ENCODE measurements around the gene RNF217. TPM values are rescaled to one million over a fixed set of nuclear protein-coding genes. Genes with fewer than 3 reads are reported as not detected.

Gene RNF217
- total RNA-seq, 2 donors from 2014 or later, result 24.0 to 28.1 TPM

DNA sequence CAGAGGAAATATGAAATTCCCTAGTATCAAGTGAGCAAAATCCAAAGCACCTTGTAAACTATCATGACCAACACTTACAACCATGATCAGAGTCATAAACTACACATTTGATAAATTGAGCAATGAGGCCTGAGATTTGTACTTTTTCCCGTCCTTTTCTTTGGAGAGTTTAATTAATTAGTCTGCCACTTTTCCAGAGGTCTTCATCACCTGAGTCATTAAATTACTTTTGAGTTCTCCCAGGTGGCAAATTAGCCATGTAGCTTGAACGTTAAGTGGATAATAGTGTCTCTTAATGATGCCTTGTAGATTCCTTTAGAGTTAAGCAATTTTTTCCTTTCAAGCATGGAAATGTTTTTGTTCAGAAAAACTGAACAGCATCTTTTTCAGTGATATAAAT is 75.6 kb downstream of the RNF217 start:
- Histone ChIP-seq H3K9ac (ENCODE audit: extremely low read depth, low read length, poor library complexity, severe bottlenecking) (no peak overlapping the region), H3K27ac (ENCODE audit: low read depth, low read length) (no peak overlapping the region), H3K4me3 (ENCODE audit: low read length) (no peak overlapping the region), H3K9me3 (ENCODE audit: control insufficient read depth, low read length) (no peaks in the 10 kb centered on the region), H3K27me3 (ENCODE audit: control insufficient read depth, insufficient read depth, low read length, poor library complexity, severe bottlenecking) (no peaks in the 10 kb centered on the region), H3K36me3 (ENCODE audit: control insufficient read depth, insufficient read depth, low read length) (no peaks in the 10 kb centered on the region), H3K4me1 (ENCODE audit: control insufficient read depth, insufficient read depth, low read length) (no peaks in the 10 kb centered on the region)
- TF ChIP-seq, protein P1, sequence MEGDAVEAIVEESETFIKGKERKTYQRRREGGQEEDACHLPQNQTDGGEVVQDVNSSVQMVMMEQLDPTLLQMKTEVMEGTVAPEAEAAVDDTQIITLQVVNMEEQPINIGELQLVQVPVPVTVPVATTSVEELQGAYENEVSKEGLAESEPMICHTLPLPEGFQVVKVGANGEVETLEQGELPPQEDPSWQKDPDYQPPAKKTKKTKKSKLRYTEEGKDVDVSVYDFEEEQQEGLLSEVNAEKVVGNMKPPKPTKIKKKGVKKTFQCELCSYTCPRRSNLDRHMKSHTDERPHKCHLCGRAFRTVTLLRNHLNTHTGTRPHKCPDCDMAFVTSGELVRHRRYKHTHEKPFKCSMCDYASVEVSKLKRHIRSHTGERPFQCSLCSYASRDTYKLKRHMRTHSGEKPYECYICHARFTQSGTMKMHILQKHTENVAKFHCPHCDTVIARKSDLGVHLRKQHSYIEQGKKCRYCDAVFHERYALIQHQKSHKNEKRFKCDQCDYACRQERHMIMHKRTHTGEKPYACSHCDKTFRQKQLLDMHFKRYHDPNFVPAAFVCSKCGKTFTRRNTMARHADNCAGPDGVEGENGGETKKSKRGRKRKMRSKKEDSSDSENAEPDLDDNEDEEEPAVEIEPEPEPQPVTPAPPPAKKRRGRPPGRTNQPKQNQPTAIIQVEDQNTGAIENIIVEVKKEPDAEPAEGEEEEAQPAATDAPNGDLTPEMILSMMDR (conservative IDR thresholded peaks at IDR 0.05), result no peak
- no peaks in the 10 kb centered on the region for H3K4me1 Mint-ChIP-seq
- no peak overlapping the region for H3K27ac Mint-ChIP-seq
- whole genome bisulfite sequencing, 2 experiments (ENCODE audit: insufficient coverage in 1 of 2, insufficient read length in 1 of 2), result 88 to 92% methylated on average over 2 of the region's 2 CpGs
- no peaks in the 10 kb centered on the region for H3K27me3 Mint-ChIP-seq (ENCODE audit: insufficient read depth)
- peaks cover 5% of the 10 kb centered on the region for H3K9me3 Mint-ChIP-seq
- peaks cover 3% of the 10 kb centered on the region for H3K36me3 Mint-ChIP-seq (ENCODE audit: low read depth)
- H3K4me3 Mint-ChIP-seq, result no peak overlapping the region
- DNase-seq, result no peak

DNA sequence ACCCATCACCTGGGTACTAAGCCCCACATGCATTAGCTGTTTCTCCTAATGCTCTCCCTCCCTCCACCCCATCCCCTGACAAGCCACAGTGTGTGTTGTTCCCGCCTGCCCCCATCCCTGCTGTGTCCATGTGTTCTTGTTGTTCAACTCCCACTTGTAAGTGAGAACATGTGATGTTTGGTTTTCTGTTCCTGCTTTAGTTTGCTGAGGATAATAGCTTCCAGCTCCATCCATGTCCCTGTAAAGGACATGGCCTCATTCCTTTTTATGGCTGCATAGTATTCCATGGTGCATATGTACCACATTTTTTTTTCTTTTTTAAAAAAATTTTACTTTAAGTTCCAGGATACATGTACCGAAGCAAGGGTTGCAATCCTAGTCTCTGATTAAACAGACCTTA is 76.7 kb downstream of the RNF217 start:
- peaks cover 5% of the 10 kb centered on the region for H3K9me3 Mint-ChIP-seq
- H3K36me3 ChIP-seq (ENCODE audit: control insufficient read depth, insufficient read depth, low read length), result no peaks in the 10 kb centered on the region
- no peak overlapping the region for H3K4me3 Mint-ChIP-seq
- peaks cover 4% of the 10 kb centered on the region for H3K4me1 Mint-ChIP-seq
- no peak overlapping the region for H3K4me3 ChIP-seq (ENCODE audit: low read length)
- H3K36me3 Mint-ChIP-seq (ENCODE audit: low read depth), result peaks cover 3% of the 10 kb centered on the region
- H3K27ac Mint-ChIP-seq, result no peak overlapping the region
- no peaks in the 10 kb centered on the region for H3K4me1 ChIP-seq (ENCODE audit: control insufficient read depth, insufficient read depth, low read length)
- no peak overlapping the region for H3K27ac ChIP-seq (ENCODE audit: low read depth, low read length)
- H3K9me3 ChIP-seq (ENCODE audit: control insufficient read depth, low read length), result no peaks in the 10 kb centered on the region
- no peaks in the 10 kb centered on the region for H3K27me3 ChIP-seq (ENCODE audit: control insufficient read depth, insufficient read depth, low read length, poor library complexity, severe bottlenecking)
- 89% methylated on average over 2 of the region's 2 CpGs; no CpG with 5 or more reads in 1 of the 2 experiments for WGBS, 2 experiments (ENCODE audit: insufficient coverage in 1 of 2, insufficient read length in 1 of 2)
- no peak overlapping the region for H3K9ac ChIP-seq (ENCODE audit: extremely low read depth, low read length, poor library complexity, severe bottlenecking)
- no peaks in the 10 kb centered on the region for H3K27me3 Mint-ChIP-seq (ENCODE audit: insufficient read depth)
- DNase-seq, result no peak
- TF ChIP-seq, protein P1 (conservative IDR thresholded peaks at IDR 0.05), result no peak

DNA sequence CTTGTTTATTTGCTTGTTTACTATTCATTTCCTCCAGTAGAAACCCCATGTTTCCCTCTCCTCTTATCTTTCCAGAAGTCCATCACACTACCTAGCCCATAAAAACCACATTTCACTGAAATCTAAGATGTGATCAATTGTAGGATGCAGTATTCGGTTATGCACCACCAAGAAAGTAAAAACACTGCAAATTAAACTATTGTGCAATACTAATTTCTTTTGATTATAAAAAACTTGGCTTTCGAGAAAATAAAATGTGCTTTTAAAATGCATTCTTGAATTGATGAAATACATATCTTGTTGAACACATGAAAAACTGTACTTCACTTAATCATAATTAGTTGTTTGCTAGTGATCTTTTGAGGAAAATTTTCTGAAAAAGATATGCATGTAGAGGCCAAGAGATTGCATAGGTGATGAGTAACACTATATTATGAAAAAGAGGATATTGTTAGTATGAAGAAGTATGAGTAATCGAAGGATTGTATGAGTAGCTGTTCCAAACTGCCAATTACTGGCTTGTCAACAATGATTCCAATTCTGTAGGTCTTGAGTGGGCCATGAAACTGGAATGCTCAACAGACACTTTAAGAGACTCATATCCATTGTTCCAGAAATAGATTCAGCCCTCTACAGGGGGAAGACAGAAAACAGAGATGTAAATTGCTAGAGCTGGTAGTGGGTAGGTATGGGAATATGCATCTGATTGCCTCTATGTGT is 79.7 kb downstream of the RNF217 start:
- Histone ChIP-seq H3K4me3 (ENCODE audit: low read length) (no peak overlapping the region), H3K9ac (ENCODE audit: extremely low read depth, low read length, poor library complexity, severe bottlenecking) (no peak overlapping the region), H3K4me1 (ENCODE audit: control insufficient read depth, insufficient read depth, low read length) (peaks cover 4% of the 10 kb centered on the region), H3K27ac (ENCODE audit: low read depth, low read length) (no peak overlapping the region), H3K36me3 (ENCODE audit: control insufficient read depth, insufficient read depth, low read length) (no peaks in the 10 kb centered on the region), H3K27me3 (ENCODE audit: control insufficient read depth, insufficient read depth, low read length, poor library complexity, severe bottlenecking) (no peaks in the 10 kb centered on the region), H3K9me3 (ENCODE audit: control insufficient read depth, low read length) (no peaks in the 10 kb centered on the region)
- peaks cover 7% of the 10 kb centered on the region for H3K36me3 Mint-ChIP-seq (ENCODE audit: low read depth)
- TF ChIP-seq, protein P1 (conservative IDR thresholded peaks at IDR 0.05), result no peak
- 93 to 100% methylated on average over 1 to 3 of the region's 3 CpGs for WGBS, 2 experiments (ENCODE audit: insufficient coverage in 1 of 2, insufficient read length in 1 of 2)
- H3K27ac Mint-ChIP-seq, result no peak overlapping the region
- no peak for DNase-seq
- H3K4me3 Mint-ChIP-seq, result no peak overlapping the region
- H3K4me1 Mint-ChIP-seq, result peaks cover 12% of the 10 kb centered on the region
- H3K9me3 Mint-ChIP-seq, result peaks cover 3% of the 10 kb centered on the region
- H3K27me3 Mint-ChIP-seq (ENCODE audit: insufficient read depth), result no peaks in the 10 kb centered on the region
